A673 (cell line): ENCODE results near the gene CMIP. TPM values are rescaled to one million over a fixed set of nuclear protein-coding genes. Genes with fewer than 3 reads are reported as not detected.

Source experiments
- BruUV-seq: library from RNA; stranded (reverse); fragments of 400-500 nt; replicated peaks from 2 replicates; lab custom pipeline; 2021; lab: Mats Ljungman, UMichigan
- CTCF ChIA-PET: fragments of 300-600 bp; sonication (Branson Sonifier 250); formaldehyde crosslinking; loops from one replicate; lab custom pipeline; 2022; ENCODE audit warnings: antibody characterized with exemption; lab: Charles Lee
- POLR2A ChIA-PET: fragments of 300-600 bp; sonication (Branson Sonifier 250); formaldehyde crosslinking; loops from one replicate; lab custom pipeline; 2022; ENCODE audit warnings: antibody characterized with exemption; ENCODE audit not compliant: low non-redundant PET; lab: Charles Lee
- DNase-seq: peaks from one replicate; pipeline ENCODE4 v3.0.0-alpha.2; 2015; ENCODE audit warnings: low spot score
- H3K27ac ChIP-seq: fragments of 200-600 bp; sonication (generic); 2 replicates; pipeline ENCODE4 v1.5.1; 2016; ENCODE audit warnings: mixed run types, low read depth, mild to moderate bottlenecking, mixed read lengths, antibody characterized with exemption, low read length; ENCODE audit not compliant: poor library complexity, severe bottlenecking
- H3K27me3 ChIP-seq: fragments of 200-600 bp; sonication (generic); replicated peaks from 2 replicates; pipeline ENCODE4 v1.6.1; 2017; ENCODE audit warnings: mixed run types, low read depth, mild to moderate bottlenecking, mixed read lengths, antibody characterized with exemption, low read length; ENCODE audit not compliant: insufficient read depth, poor library complexity
- H3K36me3 ChIP-seq: fragments of 200-600 bp; sonication (generic); 2 replicates; pipeline ENCODE4 v1.6.1; 2016; ENCODE audit warnings: mixed run types, mild to moderate bottlenecking, mixed read lengths, antibody characterized with exemption, low read length; ENCODE audit not compliant: insufficient read depth, poor library complexity, severe bottlenecking
- H3K4me1 ChIP-seq: fragments of 200-600 bp; sonication (generic); 2 replicates; pipeline ENCODE4 v1.6.1; 2017; ENCODE audit warnings: mixed run types, mild to moderate bottlenecking, mixed read lengths, antibody characterized with exemption, low read length; ENCODE audit not compliant: insufficient read depth, poor library complexity, severe bottlenecking
- H3K4me3 ChIP-seq: fragments of 200-600 bp; sonication (generic); 2 replicates; pipeline ENCODE4 v1.5.1; 2016; ENCODE audit warnings: low read depth, mixed run types, mild to moderate bottlenecking, mixed read lengths, low read length; ENCODE audit not compliant: poor library complexity, severe bottlenecking
- H3K9me3 ChIP-seq: fragments of 200-600 bp; sonication (generic); 2 replicates; pipeline ENCODE4 v1.6.1; 2016; ENCODE audit warnings: mixed run types, low read depth, mild to moderate bottlenecking, mixed read lengths, antibody characterized with exemption, low read length; ENCODE audit not compliant: poor library complexity, severe bottlenecking
- CTCF ChIP-seq: fragments of 300-800, 200-600 bp; sonication (generic); conservative IDR thresholded peaks from 2 replicates; pipeline ENCODE4 v1.5.1; 2017; ENCODE audit warnings: low read depth, mild to moderate bottlenecking, antibody characterized with exemption, low read length, moderate library complexity, mixed read lengths
- EZH2 ChIP-seq: fragments of 200-600 bp; sonication (generic); IDR thresholded peaks from 2 replicates; pipeline ENCODE4 v1.6.1; 2017; ENCODE audit warnings: borderline replicate concordance, low read depth, mild to moderate bottlenecking, mixed read lengths, antibody characterized with exemption, low read length; ENCODE audit not compliant: poor library complexity, severe bottlenecking
- intact Hi-C: fragments of 100-400 bp; cut with micrococcal nuclease; formaldehyde crosslinking; loops from one replicate; pipeline ENCODE4 v1.10.0; 2022; ENCODE audit not compliant: unreplicated experiment
- total RNA-seq: library from RNA; stranded (reverse); gene quantifications from 2 replicates; pipeline ENCODE4 v1.2.3, GENCODE V29; 2021

Gene CMIP
- total RNA-seq, 1 experiment from 2014 or later: 25.5 TPM

GRCh38 chr16:81712681-81713080, 268.1 kb downstream of the CMIP start:
- no peak overlapping the region for H3K4me3 ChIP-seq
- no peak overlapping the region for H3K27ac ChIP-seq
- H3K9me3 ChIP-seq: no peaks in the 10 kb centered on the region
- BruUV-seq: no TSS peak
- POLR2A ChIA-PET: no interaction called here
- no peak for DNase-seq
- H3K4me1 ChIP-seq: peaks cover 3% of the 10 kb centered on the region
- peaks cover 6% of the 10 kb centered on the region for H3K36me3 ChIP-seq
- intact Hi-C loops: no loop called here
- CTCF ChIA-PET: no interaction called here
- TF ChIP-seq CTCF: no peak
- no peak for TF ChIP-seq EZH2
- no peaks in the 10 kb centered on the region for H3K27me3 ChIP-seq

- DNase-seq: no peak
- Histone ChIP-seq H3K4me1 (peaks cover 3% of the 10 kb centered on the region), H3K9me3 (no peaks in the 10 kb centered on the region), H3K27ac (no peak overlapping the region), H3K4me3 (no peak overlapping the region), H3K27me3 (no peaks in the 10 kb centered on the region), H3K36me3 (peaks cover 3% of the 10 kb centered on the region)
- intact Hi-C loops: no loop called here
- no TSS peak for BruUV-seq
- TF ChIP-seq CTCF (no peak), EZH2 (no peak)
- ChIA-PET CTCF (no interaction called here), POLR2A (interaction anchor here (0.5 kb wide), 1 partner anchor 377 kb away, joined by 9 read pairs; no protein-coding TSS in a partner anchor)
Measured at GRCh38 chr16:81713295-81713772, 268.7 kb downstream of the CMIP start.

- Histone ChIP-seq H3K4me3 (no peak overlapping the region), H3K9me3 (no peaks in the 10 kb centered on the region), H3K27me3 (no peaks in the 10 kb centered on the region), H3K4me1 (peaks cover 3% of the 10 kb centered on the region), H3K36me3 (no peaks in the 10 kb centered on the region), H3K27ac (no peak overlapping the region)
- TF ChIP-seq EZH2: no peak
- TF ChIP-seq CTCF: no peak
- CTCF ChIA-PET: no interaction called here
- DNase-seq: no peak
- no TSS peak for BruUV-seq
- POLR2A ChIA-PET: interaction anchor here (0.5 kb wide), 1 partner anchor 377 kb away, joined by 9 read pairs; no protein-coding TSS in a partner anchor
- intact Hi-C loops: no loop called here
Measured at GRCh38 chr16:81713796-81714195, 269.2 kb downstream of the CMIP start.
